Measurements from ENCODE around the gene RBM28.

Gene RBM28, protein sequence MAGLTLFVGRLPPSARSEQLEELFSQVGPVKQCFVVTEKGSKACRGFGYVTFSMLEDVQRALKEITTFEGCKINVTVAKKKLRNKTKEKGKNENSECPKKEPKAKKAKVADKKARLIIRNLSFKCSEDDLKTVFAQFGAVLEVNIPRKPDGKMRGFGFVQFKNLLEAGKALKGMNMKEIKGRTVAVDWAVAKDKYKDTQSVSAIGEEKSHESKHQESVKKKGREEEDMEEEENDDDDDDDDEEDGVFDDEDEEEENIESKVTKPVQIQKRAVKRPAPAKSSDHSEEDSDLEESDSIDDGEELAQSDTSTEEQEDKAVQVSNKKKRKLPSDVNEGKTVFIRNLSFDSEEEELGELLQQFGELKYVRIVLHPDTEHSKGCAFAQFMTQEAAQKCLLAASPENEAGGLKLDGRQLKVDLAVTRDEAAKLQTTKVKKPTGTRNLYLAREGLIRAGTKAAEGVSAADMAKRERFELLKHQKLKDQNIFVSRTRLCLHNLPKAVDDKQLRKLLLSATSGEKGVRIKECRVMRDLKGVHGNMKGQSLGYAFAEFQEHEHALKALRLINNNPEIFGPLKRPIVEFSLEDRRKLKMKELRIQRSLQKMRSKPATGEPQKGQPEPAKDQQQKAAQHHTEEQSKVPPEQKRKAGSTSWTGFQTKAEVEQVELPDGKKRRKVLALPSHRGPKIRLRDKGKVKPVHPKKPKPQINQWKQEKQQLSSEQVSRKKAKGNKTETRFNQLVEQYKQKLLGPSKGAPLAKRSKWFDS

DNA sequence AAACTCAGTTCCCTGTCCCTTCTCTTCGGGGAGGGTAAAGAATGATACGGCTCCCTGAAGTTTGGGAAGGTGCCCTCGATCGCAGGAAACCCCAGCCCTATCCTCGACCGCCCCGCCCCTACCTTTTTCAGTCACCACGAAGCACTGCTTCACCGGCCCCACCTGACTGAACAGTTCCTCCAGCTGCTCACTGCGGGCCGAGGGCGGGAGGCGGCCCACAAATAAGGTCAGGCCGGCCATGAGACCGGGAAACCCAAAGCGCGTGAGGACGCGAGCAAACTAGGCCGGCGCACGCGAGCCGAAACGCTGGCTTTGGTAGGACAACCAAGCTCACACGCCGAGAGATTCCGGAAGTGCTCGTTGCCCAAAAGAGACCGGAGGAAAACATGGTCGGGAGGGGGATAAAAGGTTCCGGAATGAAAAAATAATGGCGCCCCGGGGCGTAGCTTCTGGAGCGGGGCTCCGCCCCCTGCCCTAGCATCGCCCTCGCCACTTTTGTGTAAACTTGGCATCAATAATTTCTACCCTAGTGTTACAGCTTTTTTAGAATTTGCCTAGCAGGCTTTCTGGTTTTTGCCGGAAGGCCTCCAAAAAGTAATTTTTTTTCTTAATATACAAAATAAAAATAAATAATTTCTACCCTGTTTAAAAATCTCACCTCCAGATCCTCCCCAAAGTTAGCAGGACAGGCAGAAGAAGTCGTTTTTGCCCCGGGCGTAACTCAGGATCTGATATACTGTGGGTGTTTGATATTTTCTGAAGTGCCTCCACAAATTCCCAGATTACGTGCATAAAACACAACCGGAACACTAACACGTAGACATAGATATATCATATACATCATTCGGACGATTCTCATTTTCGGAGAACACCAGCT is at the start of gene RBM28:
Gene RBM28, minus strand, starts transcription at position 355 of the 877 bp plus-strand sequence. Its CDS starts 115 bp downstream, at position 240.
- DNase-seq, result peak; percentile 92

DNA sequence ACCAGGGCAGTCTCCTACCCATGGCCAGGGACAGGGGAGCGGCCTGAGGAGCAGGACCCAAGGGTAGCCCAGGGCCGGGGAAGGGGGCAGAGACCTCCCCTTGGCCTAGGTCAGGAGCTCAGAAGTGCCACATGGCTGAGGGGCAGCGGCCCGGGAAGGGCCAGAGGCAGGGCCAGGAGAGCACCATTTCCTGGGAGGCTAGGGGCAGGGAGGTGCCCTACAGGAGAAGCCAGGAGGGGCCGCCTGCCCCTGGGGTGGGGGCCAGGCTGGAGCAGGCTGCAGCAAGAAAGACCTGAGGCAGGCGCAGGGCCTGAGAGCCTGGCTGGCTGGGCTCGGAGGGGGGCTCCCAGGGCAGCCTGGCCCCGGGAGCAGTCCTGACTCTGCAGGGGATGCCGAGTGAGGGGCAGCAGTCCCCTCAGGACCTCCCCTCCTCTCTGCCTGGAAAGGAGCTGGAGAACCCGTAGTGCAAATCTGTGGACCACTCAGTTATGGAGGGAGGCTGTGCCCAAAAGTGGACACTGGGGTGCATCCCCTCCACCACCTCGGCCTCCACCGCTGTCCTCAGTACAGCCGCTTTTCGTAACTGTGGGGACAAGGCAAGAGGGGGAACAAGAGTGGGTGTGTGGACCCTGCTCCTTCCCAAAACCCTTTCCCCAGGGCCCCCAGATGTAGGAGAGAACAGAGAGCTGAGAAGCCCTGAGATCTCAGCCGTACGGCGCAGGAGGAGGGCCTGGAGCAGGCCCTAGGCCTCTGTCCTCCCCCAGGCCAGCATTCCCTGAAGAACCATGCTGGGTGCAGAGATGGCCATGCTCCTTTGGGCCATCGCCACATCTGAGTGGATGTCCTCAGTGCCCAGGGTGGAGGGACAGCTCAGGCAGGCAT is 49.0 kb upstream of the RBM28 start:
- DNase-seq, result no peak

DNA sequence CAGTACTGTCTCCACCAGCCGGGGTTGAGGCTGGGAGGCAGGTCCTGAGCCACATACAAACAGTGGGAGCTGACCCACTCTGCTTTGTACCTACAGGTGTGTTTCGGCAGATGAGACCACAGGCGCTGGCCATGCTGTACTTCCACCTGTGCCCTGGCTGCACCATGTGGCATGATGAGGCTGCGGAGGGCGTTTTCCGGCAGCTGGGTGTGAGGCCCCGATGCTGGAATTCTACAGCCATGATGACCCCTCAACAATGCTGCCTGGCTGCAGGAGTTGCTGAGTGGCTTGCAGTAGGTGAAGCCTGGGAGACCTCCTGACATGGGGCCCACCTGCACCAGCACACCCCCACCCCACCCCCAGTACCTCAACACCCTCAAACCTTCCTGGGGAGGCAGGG is 48.1 kb upstream of the RBM28 start:
- no peak for DNase-seq

DNA sequence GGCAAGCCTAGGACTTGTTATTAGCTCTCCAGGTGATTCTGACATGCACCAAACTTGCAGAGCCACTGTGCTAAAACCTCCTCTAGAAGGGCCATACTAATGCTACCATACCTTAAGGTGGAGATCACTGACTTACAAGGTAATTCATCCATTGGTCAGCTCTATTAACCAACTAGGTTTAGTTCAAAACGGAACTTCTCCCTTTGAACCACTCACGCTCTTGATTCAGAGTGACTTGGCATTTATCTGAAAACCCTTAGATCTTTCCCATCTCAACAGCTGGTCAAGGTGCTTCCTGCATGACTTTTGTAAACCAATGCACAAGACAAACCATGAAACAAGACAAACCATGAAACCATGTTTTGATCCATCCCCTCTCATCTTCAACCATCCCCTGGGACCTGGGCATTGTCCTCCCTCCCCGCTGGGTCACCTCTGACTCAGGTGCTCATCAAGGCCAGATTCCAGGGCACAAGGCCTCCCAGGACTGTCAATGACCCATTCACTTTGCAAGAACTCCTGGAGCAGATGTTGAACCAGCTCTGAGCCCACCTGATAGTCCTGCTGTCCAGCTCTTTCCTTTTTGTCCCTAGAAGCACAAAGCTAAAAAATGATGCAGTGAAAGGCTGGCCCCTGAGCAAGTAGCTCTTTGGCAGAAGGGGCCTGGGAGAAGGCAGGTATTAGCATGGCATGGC is 47.3 kb upstream of the RBM28 start:
- DNase-seq, result no peak

DNA sequence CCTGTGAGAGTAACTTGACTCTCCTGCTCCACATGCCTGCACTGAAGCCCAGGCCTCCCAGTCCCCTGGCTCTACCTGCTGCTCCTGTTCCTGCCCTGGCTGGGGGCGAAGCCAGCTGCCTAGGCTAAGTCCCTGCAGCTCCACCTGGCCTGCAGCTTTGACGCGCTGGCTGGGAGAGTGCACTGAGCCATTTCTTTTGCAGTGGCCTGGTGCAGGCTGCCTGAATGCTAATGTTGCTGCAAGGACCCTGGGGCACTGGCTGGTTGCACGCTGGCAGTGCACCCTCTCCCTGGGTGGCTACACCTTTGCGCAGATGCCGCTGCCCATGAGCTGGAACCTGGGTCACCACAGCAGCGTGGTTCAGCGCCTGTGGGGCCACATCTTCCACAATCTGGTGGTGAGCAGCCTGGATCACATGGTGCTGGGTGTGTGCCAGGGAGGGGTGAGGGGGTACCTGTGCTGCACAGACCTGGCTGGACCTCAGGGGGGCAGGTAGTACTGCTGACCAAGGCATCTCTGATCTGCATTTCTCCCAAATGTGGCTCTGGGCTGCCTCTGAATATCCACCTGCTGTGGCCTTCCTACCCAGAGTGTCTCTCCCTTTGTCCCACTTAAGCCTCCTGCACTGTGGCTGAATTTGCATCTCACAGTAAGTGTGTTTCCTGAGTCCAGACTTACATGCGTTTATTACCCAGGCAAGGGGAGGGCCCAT is 46.1 kb upstream of the RBM28 start:
- no peak for DNase-seq

DNA sequence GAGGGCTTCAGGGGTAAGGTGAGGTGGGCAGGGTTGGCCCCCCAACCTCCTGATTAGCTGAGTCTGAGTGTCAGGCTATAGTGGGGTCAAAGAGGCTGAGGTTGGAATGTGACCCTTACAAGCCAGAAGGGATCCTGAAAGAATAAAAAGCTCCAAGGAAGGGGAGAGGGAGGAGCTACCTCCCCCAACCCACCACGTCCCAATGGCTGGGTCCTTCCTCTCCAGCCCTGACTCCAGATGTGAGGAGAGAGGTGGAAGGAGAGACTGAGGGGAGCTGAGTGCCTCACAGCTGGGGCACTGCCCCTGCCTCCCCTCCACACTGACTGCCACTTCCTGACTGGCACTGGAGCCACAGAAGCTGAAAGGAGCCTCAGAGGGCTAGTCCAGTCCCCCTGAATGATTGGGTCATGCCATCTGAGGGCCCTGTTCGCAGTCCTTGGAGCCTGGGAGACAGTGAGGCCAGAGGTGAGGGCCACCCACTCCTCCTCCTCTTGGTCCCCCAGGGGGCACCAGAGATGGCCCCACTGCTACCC is 45.4 kb upstream of the RBM28 start:
- DNase-seq, result no peak

DNA sequence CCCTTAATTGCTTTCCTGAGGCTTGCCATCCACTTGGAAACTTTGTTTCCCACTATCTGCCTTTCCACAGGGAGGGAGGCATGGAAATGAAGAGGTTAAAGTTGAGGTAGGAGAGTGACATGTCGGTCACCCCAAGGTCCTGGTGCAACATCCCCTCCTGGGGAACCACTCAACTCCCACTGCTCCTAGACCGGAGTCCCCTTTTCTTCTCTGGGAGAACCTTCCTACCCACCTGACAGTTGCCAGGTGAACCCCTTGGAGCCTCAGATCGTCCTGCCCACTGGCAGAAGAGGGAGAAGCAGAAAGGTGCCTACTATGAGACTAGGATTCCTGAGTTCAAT is 44.4 kb upstream of the RBM28 start:
- DNase-seq, result no peak

DNA sequence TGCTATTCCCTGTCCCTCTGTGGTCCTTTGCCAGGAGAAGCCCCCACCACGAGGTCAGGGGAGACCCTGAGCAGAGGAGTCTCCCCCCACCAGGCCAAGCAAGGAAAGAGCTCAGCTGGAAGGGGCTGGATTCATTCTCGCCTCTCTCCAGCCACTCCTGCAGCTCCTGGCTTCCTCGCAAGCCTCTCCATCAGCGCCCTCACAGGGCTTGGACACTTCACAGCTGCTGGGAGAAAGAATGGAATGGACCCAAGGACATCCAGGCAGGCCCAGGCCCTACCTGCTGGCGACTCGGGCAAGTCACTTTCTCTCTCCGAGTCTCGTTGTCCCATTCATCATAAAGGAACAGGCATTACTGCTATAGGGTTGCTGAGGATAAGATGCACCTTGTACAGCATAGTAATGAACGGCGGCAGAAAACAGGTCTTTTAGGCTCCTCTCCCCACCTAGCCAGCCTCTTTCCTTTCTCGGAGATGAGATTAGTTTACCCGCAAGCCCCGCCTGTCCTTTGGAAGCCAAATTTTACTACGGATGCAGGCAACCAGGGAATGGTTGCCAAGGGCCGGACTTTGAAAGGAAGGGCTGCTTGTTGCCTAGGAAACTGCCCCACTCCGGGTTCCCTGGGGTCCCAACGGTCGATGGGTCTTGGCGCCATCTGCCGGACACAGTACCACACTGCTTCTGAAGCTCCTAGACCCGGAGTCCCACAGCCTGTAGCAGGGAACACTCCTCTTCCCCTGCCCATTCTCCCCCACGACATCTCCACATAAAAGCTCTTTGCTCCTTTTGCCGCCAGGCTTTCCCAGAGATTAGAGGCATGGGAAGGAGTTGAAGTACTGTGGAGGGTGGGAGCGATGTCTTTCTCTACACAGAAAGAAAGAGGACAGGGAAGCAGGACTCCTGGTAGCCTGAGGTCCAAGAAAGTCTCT is 43.8 kb upstream of the RBM28 start:
- DNase-seq, result peak; percentile 66

DNA sequence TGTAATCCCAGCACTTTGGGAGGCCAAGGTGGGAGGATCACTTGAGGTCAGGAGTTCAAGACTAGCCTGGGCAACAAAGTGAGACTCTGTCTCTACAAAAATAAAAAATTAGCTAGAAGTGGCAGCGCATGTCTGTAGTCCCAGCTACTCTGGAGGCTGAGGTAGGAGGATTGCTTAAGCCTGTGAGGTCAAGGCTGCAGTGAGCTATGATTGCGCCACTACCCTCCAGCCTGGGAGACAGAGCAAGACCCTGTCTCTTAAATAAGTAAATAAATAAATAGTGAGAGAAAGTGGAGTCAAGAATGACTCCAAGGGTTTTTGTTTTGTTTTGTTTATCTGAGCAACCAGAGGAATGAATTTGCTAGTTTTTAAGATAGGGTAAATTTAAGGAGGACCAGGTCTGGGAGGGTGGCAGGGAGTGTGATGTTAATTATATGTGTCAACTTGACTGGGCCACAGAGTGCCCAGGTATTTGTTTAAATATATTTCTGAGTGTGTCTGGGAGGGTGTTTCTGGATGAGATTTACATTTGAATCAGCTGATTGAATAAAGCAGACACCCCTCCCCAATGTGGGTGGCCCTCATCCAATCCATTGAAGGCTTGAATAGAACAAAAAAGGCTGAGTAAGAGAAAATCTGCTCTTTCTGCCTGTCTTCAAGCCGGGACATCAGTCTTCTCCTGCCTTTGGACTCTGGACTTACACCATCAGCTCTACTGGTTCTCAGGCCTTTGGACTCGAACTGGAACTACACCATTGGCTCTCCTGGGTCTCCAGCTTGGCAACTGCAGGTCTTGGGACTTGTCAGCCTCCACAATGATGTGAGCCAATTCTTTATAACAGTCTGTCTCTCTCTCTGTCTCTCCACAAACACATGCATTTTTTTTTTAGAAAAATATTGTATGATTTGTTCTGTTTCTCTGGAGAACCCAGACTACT is 42.5 kb upstream of the RBM28 start:
- no peak for DNase-seq

DNA sequence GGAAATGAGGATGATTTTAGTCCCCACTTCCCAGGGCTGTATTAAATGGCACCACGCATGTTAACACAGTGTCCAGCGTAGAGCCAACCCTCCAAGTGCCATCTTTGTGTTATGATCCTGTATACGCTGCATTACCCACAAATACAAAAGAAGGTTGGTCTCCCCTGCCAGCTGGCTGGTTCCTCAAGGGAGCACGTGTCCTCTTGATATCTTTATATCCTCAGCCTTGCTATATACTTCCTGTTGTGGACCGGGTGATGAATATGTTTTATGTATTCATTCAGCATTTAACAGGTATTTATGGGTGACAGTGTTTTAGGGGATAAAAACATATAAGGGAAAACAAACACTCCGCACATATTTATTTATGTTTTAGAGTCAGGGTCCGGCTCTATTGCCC is 41.0 kb upstream of the RBM28 start:
- DNase-seq, result no peak

DNA sequence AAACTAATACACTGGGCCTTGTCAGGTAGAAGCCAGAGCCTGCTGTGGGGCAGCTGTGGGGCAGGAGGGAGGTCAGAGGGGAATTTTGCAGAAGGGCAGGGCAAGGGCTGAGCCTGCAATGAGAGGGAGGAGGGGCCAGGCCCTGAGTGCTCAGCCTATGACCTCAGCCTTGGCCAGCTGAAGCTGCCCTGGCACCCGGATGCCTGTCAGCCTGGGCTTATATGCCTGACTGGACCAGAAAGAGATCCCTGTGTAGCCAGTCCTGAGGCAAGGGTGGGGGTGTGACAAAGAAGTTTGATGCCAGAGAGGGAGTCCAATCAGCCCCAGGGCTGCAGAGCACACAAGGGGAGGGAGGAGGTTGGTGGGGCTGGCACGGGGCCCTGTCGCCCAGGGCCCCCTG is 40.1 kb upstream of the RBM28 start:
- no peak for DNase-seq

DNA sequence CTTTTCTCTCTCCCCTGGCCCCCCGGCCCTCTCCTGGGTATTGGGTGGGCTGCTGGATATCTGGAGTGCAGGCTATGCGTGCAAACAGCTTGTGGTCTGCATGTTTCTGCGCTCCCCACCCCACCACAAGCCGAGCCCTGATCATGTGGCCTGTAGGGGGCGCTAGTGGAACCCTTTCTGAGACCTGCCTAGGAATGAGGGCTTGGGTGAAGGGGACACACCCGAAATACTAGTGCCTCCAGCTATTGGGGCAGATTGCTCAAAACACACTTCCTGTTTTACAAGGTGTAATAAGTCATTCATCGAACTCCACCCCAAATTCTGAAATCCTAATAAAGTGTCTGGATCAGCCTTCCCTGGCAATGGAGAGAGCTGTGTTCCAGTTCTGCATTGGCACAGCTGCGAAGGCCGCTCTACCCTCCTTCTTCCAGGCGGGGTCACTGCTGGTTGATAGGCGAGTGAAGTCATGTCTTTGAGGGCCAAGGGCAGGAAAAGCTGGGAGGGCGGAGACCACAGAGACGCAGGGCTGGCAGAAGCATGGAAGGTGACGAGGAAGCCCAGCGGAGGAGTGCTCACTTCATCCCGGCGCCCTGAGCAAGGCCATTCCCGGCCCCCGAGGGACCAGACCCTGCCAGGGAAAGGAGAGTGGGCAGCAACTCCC is 37.6 kb upstream of the RBM28 start:
- no peak for DNase-seq

DNA sequence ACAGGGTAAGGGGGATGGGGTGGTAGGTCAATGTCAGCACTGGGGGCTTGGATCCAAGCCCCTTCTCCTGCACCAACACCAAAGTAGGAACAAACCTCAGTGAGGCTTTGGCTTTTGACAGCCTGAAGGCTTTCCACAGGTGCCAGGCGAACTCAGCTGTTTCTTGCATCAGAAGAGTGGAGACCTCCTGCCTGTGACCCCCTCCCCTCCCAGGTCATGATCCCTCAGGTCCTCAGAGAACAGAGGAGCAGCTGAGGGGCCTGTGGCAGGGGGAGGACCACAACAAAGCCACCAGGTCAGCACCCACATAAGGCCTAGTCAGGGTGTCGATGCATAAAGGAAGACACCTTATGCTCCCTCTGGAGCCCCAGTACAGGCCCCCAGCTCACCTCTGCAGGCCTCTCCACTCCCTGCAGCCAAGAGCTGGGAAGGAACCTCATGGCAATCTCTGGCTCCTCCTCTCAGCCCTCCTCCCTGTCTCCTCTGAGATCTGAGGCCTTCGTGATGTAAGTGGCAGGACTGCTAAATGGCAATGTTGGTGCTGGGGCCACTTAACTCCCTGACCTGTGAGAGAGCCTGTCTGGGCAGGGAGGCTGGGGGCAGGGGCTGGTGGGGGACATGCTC is 36.9 kb upstream of the RBM28 start:
- DNase-seq, result no peak

DNA sequence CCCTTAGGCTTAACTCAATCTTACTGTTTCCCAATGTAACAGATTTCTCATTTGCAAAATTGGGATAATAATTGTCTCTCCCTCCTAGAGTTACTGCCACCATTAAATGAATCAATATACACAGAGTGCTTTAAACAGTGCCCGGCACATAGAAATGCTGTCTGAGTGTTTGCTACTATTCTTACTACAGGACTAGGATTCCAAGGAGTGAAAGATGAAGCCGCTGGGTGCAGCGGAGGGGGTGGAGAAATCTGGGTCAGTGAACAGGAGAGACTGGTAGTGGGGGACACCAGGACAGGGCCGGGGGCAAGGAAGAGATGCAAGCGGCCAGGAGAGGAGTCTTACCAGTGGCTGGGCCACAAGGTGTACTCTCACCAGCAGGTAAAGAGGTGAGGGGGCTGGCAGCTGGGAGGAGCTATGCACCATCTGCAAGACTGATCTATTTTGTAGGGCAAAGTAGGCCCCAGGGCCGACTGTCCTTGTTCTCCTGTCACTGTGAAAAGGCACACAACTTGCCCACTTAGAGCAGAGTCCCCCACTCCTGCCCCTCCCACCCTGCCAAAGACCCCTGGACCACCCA is 36.3 kb upstream of the RBM28 start:
- DNase-seq, result no peak

DNA sequence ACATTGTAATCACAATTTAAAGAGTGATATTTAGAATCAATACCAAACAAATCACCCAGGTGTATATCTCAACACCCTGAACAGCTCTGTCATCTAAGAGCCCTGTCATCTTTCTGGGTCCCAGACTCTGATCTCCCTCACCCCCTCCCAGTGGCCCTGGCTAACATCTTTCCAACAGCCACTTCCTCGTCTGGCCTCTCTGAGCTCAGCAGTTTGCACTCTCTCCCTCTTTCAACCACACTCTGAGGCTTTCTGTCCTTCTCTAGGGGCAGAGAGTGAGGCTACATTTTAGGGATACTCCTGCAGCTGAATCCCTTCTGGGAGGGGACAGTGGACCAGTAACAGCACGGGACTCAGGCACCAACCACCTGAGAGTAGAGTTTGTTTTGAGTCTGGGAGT is 34.9 kb upstream of the RBM28 start:
- no peak for DNase-seq

DNA sequence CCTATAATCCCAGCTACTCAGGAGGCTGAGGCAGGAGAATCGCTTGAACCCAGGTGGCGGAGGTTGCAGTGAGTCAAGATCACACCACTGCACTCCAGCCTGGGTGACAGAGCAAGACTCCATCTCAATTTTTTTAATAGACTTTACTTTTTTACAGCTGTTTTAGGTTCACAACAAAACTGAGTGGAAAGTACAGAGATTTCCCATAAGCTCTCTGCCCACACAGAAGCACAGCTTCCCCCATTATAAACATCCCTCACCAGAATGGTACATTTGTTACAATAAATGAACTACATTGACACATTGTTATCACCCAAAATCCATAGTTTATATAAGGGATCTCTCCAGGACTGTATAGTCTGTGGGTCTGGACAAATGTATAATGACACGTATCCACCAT is 32.4 kb upstream of the RBM28 start:
- no peak for DNase-seq

DNA sequence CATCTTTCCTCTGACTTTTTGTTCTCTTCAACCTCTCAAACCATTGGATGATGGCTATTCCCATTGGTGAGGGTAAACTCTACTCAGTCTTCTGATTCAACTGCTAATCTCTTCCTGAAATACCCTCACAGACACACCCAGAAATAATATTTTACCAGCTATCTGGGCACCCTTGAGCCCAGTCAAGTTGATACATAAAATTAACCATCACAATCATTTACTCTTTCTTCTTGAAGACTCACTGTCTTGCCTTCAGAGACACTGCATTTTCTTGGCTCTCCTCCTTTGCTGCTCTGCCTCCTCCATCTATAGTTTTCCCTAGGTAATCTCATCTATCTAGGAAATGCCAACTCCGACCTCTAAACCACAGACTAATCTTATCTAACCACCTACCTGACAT is 30.3 kb upstream of the RBM28 start:
- DNase-seq, result no peak

Measured in fibroblast of skin of right quadriceps (primary cell).